DMS 273 treated with DMSO at 0.1 percent for 48 hours (cell line): ENCODE results near the gene PPP3CA.
A peak's percentile ranks its signal among the peaks of the same experiment; 100 is the strongest.
"Not testable (repeated sequence)": the region's sequence is repeated elsewhere in the genome, so short reads cannot be mapped to it uniquely, and the experiment has no call there.

Source experiments
- DNase-seq: peaks from one replicate; lab custom pipeline; 2025; lab: John Stamatoyannopoulos, UW

PPP3CA gene

GRCh38 chr4:101211146-101211553 lies 136.2 kb downstream of the PPP3CA start:
- DNase-seq = no peak

GRCh38 chr4:101210331-101210730 lies 137.0 kb downstream of the PPP3CA start:
- no peak for DNase-seq

- DNase-seq = no peak
Measured at GRCh38 chr4:101208171-101208570, 139.2 kb downstream of the PPP3CA start.

GRCh38 chr4:101205916-101206315 lies 141.4 kb downstream of the PPP3CA start:
- DNase-seq = no peak

- DNase-seq = peak; percentile 29
Measured at GRCh38 chr4:101201421-101201820, 145.9 kb downstream of the PPP3CA start.

GRCh38 chr4:101200561-101200960 lies 146.8 kb downstream of the PPP3CA start:
- no peak for DNase-seq

GRCh38 chr4:101199507-101200285 lies 147.6 kb downstream of the PPP3CA start:
- no peak for DNase-seq

- DNase-seq = peak; percentile 7
Measured at GRCh38 chr4:101198682-101199339, 148.5 kb downstream of the PPP3CA start.

GRCh38 chr4:101197350-101197749 lies 150.0 kb downstream of the PPP3CA start:
- DNase-seq = no peak

- DNase-seq = no peak
Measured at GRCh38 chr4:101192244-101192643, 155.1 kb downstream of the PPP3CA start.

- no peak for DNase-seq
Measured at GRCh38 chr4:101191302-101192098, 155.8 kb downstream of the PPP3CA start.

- DNase-seq = no peak
Measured at GRCh38 chr4:101190751-101191150, 156.6 kb downstream of the PPP3CA start.

- DNase-seq = no peak
Measured at GRCh38 chr4:101188906-101189305, 158.4 kb downstream of the PPP3CA start.

- peak; percentile 1 for DNase-seq
Measured at GRCh38 chr4:101187841-101188240, 159.5 kb downstream of the PPP3CA start.

- DNase-seq = no peak
Measured at GRCh38 chr4:101186567-101187184, 160.7 kb downstream of the PPP3CA start.

GRCh38 chr4:101184668-101185067 lies 162.7 kb downstream of the PPP3CA start:
- no peak for DNase-seq

GRCh38 chr4:101183666-101184373 lies 163.5 kb downstream of the PPP3CA start:
- no peak for DNase-seq

GRCh38 chr4:101183221-101183620 lies 164.1 kb downstream of the PPP3CA start:
- no peak for DNase-seq

- DNase-seq = not testable (repeated sequence)
Measured at GRCh38 chr4:101182688-101183087, 164.6 kb downstream of the PPP3CA start.

- no peak for DNase-seq
Measured at GRCh38 chr4:101178731-101179130, 168.6 kb downstream of the PPP3CA start.

GRCh38 chr4:101177154-101177553 lies 170.2 kb downstream of the PPP3CA start:
- DNase-seq = no peak
